Dedifferentiated amniotic fluid mesenchymal stem cell (primary cell): Measurements from ENCODE around the gene BCAN.
"Not testable (repeated sequence)": the region's sequence is repeated elsewhere in the genome, so short reads cannot be mapped to it uniquely, and the experiment has no call there.

Source experiments
- DNase-seq: peaks from one replicate; pipeline ENCODE4 v3.0.0-alpha.2; 2016; ENCODE audit errors: extremely low spot score

Gene BCAN, protein sequence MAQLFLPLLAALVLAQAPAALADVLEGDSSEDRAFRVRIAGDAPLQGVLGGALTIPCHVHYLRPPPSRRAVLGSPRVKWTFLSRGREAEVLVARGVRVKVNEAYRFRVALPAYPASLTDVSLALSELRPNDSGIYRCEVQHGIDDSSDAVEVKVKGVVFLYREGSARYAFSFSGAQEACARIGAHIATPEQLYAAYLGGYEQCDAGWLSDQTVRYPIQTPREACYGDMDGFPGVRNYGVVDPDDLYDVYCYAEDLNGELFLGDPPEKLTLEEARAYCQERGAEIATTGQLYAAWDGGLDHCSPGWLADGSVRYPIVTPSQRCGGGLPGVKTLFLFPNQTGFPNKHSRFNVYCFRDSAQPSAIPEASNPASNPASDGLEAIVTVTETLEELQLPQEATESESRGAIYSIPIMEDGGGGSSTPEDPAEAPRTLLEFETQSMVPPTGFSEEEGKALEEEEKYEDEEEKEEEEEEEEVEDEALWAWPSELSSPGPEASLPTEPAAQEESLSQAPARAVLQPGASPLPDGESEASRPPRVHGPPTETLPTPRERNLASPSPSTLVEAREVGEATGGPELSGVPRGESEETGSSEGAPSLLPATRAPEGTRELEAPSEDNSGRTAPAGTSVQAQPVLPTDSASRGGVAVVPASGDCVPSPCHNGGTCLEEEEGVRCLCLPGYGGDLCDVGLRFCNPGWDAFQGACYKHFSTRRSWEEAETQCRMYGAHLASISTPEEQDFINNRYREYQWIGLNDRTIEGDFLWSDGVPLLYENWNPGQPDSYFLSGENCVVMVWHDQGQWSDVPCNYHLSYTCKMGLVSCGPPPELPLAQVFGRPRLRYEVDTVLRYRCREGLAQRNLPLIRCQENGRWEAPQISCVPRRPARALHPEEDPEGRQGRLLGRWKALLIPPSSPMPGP

GRCh38 chr1:156641761-156642264 is at the start of gene BCAN:
Gene BCAN, plus strand, starts transcription at chr1:156642117. Its CDS starts 3,938 bp downstream, at chr1:156646055.
- no peak for DNase-seq

DNA sequence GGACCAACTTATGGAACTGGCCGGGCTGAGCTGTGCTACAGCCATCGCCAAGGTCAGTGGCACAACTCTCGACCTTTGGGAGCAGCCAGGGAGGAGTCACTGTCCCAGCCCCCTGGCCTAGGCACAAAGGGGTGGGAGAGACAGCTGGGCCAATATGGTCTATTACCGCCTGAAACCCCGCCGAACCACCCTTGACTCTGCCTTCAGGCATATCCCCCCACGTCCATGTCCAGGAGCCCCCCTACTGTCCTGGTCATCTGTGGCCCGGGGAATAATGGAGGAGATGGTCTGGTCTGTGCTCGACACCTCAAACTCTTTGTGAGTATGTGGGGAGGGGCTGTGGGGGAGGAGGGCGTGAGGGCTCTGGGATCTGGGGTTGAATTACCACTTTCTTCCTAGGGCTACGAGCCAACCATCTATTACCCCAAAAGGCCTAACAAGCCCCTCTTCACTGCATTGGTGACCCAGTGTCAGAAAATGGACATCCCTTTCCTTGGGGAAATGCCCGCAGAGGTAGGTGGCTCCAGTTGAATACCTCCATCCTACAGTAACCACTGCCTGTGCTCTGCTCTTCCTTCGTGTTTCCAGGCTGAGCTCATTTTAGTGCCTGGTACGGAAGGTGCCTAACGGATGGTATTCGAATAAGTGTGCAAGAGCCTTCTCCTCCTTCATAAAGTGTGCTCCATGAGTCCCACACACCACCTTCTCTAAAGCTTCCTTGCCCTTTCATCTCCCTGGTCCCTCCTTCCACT is 49.6 kb upstream of the BCAN start:
- DNase-seq = no peak

DNA sequence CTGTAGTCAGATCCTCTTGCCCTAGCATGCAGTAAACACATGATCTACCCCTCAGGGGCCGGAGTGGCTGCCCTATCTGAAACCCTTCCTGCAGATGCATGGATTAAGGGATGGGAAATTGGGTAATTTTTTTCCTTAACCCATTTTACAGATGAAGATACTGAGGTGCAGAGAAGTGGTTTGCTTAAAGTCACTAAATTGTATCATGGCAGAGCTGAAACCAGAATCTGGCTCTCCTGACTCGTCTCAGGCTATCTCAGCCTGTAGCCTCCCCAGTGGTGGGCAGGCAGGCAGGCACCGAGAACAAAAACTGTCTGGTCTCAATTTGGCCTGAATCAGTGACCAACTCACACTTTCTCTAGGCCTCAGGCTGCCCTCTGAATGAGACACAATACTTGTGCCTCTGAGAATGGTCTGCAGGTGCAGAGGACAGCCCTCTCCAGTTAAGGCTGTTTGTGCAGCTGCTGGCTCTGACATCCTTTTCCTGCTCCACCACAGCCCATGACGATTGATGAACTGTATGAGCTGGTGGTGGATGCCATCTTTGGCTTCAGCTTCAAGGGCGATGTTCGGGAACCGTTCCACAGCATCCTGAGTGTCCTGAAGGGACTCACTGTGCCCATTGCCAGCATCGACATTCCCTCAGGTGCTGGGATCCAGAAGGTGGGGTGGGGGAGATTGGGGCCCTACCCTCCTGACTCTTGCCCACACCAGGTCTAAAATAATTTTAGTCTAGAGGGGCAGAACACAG is 48.8 kb upstream of the BCAN start:
- no peak for DNase-seq

DNA sequence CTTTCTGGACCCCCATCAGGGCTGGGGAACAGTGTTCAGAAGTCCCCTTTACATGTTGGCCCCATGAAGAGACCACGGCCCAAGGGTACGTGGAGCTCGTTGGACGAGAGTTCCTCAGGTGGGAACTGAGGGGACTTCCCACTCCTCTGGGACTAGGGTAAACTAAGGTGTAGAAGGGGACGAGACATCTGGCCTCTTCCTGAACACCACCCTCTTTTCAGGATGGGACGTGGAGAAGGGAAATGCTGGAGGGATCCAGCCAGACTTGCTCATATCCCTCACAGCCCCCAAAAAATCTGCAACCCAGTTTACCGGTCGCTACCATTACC is 48.3 kb upstream of the BCAN start:
- DNase-seq = no peak

- DNase-seq = no peak
Measured at GRCh38 chr1:156594190-156594589, 47.7 kb upstream of the BCAN start.

DNA sequence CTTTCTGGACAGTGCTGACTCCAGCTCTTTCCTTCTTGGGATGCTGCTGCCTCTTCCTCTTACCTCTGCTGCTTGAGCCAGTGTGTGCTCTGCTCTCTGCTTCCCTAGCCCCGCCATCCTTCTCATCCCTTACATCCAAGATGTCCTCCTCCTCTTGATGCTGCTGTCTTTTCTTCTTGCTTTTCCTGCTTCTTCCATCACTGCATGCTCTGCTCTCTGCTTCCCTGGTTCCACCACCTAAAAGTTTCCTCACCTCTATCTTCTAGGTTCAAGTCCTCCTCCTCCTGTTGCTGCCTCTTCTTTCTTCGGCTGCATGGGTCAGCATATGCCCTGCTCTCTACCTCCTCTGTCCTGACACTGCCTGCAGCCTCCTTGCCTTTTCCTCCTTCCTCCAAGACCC is 46.9 kb upstream of the BCAN start:
- no peak for DNase-seq

GRCh38 chr1:156596426-156596825 is 45.5 kb upstream of the BCAN start:
- no peak for DNase-seq

- no peak for DNase-seq
Measured at GRCh38 chr1:156598125-156598524, 43.8 kb upstream of the BCAN start.

DNA sequence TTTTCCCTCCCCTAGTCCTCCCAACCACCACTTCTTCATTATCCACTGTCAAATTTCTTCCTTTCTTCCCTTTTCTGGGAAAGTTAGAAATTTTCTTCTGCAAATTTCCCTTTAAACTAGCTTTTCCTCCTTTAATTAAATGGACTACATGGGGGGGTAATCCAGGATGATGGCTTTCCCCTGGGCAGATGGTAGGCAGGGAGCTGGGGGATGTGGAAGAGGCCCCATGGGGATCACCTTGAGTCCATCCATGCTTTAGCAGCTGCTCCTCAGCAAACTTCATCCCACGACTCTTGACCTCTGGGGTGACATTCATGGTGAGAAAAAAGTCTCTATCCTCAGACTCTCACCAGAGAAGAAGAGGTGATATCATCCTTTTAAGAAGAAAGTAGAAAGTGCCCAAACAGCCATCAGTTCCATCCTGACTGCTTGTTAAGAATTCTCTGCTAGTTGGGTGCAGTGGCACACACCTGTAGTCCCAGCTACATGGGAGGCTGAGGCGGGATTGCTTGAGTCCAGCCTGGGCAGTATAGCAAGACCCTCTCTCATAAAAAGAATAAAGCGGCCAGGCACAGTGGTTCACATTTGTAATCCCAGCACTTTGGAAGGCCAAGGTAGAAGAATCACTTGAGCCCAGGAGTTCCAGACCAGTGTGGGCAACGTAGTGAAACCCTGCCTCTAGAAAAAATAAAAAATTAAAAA is 43.0 kb upstream of the BCAN start:
- DNase-seq = no peak

DNA sequence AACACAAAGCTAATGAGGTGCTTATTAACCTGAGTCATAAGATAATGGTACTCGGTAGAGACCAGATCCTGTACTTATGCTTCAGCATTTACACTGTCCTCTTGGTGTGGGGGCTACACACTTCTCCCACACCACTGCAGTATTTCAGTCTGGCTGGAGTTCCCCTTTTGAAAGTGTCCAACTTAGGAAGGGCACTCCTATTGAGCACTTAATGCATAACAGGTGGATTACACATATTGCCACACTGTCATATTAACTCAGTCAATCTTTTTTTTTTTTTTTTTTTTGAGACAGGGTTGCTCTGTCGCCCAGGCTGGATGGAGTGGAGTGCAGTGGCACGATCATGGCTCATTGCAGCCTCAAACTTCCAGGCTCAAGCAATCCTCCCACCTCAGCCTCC is 42.1 kb upstream of the BCAN start:
- DNase-seq = no peak

DNA sequence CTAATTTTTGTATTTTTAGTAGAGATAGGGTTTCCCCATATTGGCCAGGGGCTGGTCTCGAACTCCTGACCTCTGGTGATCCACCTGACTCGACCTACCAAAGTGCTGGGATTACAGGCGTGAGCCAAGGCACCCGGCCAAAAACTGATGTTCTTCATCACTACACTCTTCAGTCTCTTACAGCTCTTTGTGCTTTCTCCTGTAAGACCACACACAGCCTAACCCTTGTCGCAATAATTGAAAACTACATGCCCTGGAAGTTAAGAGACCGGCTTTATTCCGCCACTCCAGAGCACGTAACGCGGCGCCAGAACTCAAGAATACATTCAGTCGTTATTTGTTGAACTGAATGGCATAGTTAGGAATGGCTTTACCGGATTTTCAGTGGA is 41.2 kb upstream of the BCAN start:
- peak; percentile 17 for DNase-seq

DNA sequence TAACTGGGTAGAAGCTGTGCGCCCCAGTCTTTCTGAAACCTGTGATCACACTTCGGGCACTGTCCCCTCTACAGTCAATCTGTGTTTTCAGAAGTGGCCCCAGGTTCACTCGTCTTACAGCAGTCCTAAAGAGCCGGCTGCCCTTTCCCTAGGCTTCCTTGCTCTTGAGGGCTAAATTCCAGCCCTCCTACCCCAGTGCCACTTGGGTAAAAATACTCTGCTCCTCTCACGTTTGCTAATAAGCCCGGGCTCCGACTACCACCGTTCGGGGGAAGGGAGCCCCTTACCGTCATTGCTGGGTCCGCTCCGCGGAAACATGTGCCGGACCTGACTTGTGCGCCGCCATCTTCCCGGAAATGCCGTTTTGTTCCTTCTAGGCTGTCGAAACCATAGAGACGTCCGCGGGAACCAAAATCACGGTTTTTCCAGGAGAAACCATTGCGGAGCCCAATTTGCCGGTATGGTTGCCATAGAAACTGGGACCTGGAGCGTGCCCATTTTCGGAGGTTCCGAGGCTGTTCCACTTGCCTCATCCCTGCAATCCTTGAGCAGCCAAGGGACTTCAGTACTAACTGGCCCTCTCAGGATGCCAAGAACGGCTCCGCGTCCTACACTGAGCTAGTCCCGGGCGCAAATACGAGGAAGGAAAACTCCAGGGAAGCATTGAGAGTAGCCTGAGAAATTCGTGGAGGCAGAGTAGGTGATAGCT is 40.6 kb upstream of the BCAN start, which contains the start of gene GPATCH4:
GPATCH4 (minus strand) TSS at position 358 of the 709 bp plus-strand sequence.
- peak; percentile 96 for DNase-seq

DNA sequence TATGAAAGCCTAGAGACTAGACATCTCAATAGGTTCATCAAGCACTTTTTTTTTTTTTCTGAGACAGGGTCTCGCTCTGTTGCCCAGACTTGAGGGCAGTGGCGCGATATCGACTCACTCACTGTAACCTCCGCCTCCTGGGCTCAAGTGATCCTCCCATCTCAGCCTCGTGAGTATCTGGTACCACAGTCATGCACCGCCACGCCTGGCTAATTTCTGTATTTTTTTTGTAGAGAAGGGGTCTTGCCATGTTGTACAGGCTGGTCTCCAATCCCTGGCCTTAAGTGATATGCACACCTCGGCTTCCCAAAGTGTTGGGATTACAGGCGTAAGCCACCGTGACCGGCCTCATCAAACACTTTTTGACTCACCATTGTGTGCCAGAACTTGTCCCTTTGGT is 40.0 kb upstream of the BCAN start:
- no peak for DNase-seq

- peak; percentile 29 for DNase-seq
Measured at GRCh38 chr1:156602557-156602993, 39.3 kb upstream of the BCAN start.

GRCh38 chr1:156607344-156607743 is 34.6 kb upstream of the BCAN start:
- not testable (repeated sequence) for DNase-seq

- DNase-seq = peak; percentile 83
Measured at GRCh38 chr1:156608036-156608674, 33.8 kb upstream of the BCAN start.

GRCh38 chr1:156608981-156609380 is 32.9 kb upstream of the BCAN start:
- no peak for DNase-seq

- DNase-seq = not testable (repeated sequence)
Measured at GRCh38 chr1:156610072-156610471, 31.8 kb upstream of the BCAN start.

DNA sequence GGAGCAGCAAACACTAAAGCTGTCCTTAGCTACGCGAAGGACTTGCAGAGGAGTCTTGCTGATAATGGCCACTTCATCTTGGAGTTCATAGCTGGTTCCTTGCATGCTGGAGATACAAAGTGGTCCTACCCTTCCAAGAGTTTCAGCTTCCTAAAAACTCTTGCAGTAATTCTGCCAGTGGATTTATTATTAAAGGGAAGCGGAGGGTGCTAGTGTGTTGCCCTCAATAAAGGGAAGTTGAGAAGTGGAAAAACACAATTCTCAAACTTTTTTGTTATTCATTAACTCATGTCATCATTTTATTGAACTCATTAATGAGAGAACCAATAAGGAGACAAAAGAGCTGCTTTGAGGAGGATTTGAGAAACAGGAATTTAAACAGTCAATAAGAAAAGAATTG is 29.3 kb upstream of the BCAN start:
- no peak for DNase-seq
